Peyer's patch (tissue), 4 donors: ENCODE measurements around the gene SUPT4H1.

ENCODE experiments used
- CTCF ChIP-seq, 6 experiments: fragments of 450-650 bp in 4 of 6; fragments of 200-600 bp in 2 of 6; sonication (generic) in 1 of 6; IDR thresholded peaks; one replicate each; pipeline ENCODE4 v1.5.1; 2017 to 2019; ENCODE audit warnings: antibody characterized with exemption in 6 of 6, mild to moderate bottlenecking in 3 of 6, moderate library complexity in 1 of 6
- POLR2A ChIP-seq, 2 donors: fragments of 450-650 bp; IDR thresholded peaks; one replicate each; pipeline ENCODE4 v1.5.1; 2017; ENCODE audit warnings: antibody characterized with exemption in 2 of 2, mild to moderate bottlenecking in 2 of 2, moderate library complexity in 2 of 2

GRCh38 chr17:58322581-58323185 lies 29.3 kb downstream of the SUPT4H1 start:
- TF ChIP-seq CTCF (IDR thresholded peaks at IDR 0.05), result no peak
- TF ChIP-seq POLR2A (IDR thresholded peaks at IDR 0.05), result no peak
